Fibroblast of peridontal ligament (primary cell): ENCODE measurements around the gene ARID3C.

Experiments used
- DNase-seq: peaks from one replicate; pipeline ENCODE4 v3.0.0-alpha.2; 2010; ENCODE audit errors: extremely low read depth

Gene ARID3C, protein sequence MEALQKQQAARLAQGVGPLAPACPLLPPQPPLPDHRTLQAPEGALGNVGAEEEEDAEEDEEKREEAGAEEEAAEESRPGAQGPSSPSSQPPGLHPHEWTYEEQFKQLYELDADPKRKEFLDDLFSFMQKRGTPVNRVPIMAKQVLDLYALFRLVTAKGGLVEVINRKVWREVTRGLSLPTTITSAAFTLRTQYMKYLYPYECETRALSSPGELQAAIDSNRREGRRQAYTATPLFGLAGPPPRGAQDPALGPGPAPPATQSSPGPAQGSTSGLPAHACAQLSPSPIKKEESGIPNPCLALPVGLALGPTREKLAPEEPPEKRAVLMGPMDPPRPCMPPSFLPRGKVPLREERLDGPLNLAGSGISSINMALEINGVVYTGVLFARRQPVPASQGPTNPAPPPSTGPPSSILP

DNA sequence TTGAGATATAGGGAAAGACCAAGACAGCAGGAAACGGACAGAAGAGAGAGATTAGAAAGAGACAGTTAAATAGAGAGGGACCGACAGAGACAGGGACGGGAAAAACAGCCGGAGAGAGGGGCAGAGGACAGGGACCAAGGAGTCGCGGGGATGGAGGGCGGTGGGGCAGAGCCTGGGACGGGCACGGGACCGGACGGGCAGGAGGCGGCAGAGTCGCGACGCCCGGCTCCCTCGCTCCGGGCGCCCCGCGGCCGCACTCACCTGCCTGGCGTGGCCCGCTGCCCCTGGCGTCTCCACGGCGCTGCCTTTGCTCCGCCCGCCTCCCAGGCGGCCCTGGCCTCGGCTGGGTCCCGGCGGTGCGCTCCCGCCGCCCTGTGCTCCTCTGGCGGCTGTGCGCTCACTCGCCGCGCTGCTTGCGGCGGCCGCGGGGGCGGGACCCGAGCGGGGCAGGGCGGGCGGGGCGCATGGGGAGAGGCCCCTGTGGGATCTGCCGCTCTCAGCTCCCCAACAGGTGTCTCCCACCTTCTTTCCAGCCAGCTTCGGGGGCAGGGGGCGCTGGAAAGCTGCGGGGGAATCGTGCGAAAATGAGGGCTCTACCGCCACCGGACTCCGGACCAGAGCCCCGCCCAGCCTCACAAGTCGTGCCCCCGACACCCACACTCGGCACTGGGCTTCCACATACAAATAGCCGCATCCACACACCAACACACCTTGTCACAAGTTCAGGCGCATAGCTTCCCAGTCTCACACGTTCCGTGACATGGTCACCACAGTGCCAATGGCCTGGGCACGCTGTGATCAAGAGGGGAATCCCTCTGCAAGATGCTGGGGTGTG, at the start of gene ARID3C:
ARID3C (minus strand) TSS at position 411 of the 835 bp plus-strand sequence. CDS start 1,052 bp downstream, outside the sequence.
- no peak for DNase-seq

DNA sequence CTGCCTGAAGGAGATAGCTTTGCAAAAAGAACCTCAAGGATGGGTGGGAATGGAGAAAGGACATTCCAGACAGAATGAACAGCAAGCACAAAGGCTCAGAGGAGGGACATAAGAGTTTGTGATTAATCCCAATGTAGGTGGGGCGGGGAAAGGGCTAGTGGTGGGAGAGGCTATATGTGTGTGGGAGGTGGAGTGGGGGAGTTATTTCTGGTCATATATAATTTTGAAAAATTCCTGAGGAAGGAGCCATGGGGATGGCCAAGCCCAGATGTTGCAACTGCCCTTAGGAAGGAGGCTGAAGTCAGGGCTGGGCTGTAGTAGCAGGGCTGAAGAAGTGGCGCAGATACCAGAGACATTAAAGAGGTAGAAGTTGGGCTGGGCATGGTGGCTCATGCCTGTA, 47.0 kb upstream of the ARID3C start:
- DNase-seq, result no peak

DNA sequence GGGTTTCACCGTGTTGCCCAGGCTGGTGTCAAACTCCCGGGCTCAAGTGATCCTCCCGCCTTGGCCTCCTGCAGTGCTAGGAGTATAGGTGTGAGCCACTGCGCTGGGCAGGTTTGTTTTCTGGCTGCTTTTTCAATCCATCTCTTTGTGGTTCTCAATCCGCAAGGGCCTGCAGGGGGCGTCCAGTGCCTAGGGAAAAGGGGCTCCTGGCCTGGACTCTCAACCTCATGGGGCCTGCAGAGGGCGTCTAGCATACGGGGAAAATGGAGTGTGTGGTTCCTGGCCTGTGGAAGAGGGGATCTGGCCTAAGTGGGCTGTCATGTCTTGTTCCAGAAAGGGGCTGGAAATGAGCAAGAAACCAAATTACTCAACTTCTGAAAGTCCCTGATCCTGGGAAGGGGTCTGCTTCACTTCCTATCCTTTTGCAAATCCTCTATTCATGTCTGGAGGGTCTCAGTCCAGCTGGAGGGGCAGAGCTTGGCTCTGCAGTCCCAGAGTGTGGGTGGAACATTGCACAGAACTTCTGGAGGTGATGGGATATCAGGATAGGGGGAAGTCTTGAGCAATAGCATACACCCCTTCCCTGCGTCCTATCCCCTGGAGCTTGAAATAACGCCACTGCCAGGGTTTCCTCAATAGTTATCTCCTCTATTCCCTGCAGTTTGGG, 46.3 kb upstream of the ARID3C start:
- peak; percentile 72 for DNase-seq

DNA sequence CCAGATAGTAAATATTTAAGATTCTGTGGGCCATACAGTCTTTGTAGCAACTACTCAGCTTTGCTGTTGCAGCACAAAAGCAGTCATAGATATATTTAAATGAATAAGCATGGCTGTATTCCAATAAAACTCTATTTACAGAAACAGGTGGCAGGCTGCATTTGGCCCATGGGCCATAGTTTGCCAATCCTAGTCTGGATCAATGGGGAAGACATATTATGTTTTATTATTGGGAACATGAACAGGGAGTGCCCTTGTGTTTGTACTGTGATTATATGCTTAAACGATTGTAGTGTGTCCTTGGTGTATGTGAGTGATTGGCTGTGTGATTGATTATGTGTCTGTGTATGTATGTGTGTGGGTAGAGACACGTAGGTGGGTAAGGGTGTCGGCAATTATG, 45.6 kb upstream of the ARID3C start:
- DNase-seq, result no peak

DNA sequence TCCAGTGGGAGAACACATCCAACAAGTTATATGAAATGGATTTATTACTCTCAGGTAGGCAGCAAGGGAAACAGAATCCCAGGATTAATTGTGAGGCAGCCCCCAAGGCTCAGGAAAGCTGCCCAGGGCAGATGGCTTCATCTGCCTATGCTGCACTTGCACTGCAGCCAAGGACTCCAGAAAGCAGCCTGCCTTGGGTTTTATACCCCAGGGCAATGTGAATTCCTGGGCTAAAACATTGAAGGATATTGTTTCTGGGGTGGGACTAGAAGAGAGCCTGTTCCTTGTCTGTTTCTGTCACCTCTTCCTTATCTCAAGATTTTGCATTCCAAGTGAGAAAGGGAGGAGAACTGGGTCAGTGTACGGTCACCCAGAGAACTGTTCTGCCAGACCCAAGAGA, 42.4 kb upstream of the ARID3C start:
- DNase-seq, result no peak

DNA sequence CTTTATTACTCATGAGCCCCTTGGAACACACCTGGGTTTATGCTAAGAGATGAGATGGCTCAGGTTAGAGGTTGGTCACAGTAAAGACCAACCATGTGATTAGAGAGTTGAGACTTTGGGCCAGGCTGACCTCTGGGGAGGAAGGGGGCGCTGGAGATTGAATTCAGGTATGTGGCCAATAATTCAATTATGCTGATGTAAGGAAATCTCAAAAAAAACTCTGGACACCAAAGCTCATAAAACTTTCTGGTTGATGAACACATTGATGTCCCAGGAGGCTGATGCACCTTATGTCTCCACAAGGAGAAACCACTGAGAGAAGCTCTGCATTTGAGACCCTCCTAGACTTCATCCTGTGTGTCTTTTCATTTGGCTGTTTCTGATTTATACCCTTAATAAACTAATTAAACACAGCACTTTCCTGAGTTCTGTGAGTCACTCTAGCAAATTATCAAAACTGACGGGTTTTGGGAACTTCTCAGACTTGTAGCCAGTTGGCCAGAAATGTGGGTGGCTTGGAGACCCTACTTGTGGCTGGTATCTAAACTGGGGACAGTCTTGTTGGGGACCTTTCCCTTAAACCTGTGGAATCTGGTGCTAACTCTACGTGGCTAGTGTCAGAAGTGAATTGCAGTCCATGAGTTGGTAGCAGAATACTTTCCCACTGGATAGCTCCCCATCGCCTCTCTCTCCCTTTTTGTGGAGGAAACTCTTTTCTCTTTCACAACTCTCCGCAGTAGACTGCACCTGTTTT, 41.1 kb upstream of the ARID3C start:
- no peak for DNase-seq

DNA sequence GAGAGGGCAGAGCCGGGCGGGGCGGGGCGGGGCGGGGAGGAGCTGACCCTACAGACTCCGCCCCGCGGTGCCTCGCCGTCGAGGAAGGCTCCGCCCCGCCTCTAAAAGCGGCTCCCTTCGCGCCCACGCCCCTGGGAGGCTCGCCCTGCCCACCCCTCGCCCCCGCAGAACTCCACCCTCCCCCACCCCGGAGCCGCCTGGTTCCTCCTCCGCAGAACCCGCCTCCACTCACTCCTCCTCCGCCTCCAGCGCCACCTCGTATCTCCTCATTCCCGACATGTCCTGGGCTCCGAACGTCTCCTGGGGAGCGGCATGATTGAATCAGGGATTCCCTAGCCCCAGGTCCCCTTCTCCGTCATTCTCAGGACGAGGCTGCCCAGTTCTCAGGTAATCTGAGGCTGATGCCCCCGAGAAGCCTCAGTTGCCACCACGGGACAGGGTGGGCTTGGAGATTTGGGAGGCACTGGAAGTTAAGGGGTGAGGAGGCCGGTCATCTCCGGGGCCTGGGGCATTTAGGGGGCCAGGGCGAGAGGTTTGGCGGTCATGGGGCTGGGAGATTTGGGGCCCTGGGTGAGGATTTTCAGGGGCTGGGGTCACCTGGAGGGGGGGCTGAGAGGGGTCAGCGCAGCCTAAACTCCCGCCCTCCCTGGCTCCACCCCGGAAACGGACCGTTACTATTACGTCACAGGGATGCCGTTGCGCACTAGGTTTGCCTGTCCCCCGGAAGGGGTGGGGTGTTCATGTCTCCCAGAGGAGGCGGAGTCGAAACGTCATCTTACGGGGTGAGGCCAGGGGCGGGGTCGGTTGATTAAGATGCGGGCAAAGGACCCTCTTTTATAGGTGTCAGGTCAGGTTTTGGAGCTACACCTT, 36.8 kb upstream of the ARID3C start:
- peak; percentile 95 for DNase-seq

DNA sequence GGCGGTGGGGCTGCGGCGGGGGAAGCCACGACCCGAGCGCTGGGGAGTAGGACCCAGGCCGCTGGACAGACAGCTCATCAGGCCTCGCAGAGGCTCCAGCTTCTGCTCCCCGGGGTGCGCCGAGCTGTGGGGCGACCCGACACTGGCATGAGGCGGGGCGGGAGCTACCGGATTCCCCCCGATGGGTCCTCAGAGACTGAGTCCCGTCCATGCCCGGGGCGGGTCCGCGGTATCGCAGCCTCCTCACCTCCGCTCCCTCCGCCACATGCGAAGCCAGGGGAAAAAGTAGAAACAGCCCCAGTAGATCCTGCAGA, 36.2 kb upstream of the ARID3C start:
- no peak for DNase-seq

DNA sequence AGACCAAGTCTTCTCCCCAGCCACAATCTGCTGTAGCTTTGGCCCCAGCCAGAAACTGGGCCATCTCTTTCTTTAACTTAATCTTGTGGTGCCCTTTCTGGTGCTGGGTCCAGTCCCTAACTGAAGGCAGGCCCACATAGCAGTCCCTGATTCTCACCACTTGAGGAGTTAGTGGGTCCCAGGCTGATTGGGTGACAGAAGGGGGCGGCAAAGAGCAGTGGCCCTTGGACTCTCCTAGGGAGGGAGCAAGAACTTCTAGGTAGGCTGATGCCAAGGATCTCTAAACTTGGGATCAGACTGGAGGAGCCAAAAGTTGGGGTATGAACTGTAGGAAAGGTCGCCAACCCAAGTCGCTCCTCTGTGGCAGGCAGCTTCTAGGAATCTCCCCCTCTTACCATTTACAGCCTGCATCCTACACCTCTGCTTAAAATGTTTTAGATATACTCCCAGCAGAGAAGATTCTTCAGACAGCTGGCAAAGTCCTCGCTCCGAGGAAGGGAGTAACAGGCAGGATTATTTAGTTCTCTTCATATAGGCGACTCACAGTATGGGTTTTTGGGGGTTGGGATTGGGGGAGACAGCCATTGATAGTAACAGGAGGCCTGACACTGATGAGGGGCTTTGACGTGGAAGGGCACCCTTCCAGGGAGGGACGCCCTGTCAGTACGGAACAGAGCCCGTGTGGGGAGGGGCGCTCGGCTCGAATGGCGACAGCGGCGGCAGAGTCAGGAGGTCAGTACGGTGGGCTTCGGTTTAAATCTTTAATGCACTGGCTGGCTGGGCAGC, 35.6 kb upstream of the ARID3C start:
- DNase-seq, result peak; percentile 76

DNA sequence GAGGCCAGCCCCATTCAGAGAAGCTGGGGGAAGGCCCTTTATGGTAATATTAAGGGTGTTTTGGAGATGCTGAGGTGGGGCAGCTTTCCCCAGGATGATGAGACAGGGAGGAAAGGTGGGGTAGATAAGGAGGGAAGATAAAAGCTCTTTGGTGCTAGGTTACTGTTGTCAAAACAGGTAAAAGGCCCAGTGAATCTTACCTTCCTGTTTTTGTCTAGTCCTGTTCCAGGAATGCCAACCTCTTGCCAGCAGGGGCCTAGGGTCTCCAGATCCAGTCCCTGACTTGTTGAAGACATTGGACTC, 34.4 kb upstream of the ARID3C start:
- no peak for DNase-seq

DNA sequence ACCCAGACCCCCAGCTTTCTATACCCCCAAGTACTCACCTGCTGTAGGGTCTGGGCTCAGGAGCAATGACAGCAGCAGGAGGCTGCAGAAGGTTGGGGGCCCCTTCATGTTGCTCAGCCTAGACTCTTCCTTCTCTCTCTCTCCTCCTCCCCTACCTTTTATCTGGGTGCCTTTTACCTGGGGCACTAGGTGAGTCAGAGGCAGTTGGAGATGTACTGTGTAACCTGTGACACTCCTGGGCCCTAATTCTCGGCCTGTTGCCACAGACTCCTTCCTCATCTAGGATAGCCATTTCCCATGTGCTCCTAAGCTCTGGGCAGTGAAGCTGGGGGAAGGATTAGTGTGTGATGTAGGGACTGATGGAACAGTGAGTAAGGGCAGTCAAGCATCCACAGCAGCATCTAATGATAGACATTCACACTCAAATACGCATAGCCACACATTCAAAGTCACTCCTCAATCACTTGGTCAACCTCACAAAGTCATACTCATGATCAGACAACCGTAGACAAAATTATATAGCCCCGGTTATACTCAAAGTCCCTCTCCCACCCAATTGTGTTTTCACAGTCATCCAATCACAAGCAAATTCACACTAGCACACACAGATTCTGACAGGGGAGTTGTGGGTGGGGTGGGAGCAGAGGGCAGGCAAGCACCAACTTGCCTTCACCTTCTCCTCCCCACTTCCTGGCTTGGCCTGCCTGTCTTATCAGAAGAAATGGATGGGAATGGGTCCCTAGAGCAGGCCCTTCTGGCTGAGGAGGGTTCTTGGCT, 33.8 kb upstream of the ARID3C start, which contains the start of gene CCL27:
CCL27 (minus strand) TSS at position 132 of the 777 bp plus-strand sequence; CDS start at position 108, 24 bp downstream.
- no peak for DNase-seq

DNA sequence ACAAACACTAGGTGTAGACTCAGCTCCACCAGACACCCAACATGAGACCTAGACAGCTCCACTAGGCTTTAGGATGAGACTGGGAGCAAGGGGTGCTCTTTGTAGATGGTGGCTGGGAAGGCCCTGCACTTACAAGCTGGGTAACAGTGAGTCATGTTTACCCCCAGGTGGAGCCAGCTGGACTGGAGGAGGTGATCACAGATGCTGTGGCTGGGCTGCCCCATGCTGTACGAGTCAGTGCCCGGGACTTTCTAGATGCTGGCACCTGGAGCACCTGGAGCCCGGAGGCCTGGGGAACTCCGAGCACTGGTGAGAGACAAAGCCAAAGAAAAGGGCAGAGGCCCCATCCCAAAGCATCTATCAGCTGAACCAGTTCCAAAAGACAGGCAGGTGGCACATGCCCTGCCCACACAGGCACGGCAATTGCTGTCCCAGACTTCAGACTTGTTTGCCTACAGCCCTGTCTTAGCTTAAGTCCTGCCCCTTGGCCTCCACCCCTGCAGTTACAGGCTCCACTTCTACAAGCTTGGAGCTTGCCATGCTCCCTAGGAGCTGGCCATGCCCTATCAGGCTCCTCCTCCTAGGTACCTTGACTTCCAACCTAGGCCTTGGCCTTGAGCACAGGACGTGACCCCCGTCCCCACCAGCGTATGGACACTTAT, 30.9 kb upstream of the ARID3C start:
- no peak for DNase-seq

DNA sequence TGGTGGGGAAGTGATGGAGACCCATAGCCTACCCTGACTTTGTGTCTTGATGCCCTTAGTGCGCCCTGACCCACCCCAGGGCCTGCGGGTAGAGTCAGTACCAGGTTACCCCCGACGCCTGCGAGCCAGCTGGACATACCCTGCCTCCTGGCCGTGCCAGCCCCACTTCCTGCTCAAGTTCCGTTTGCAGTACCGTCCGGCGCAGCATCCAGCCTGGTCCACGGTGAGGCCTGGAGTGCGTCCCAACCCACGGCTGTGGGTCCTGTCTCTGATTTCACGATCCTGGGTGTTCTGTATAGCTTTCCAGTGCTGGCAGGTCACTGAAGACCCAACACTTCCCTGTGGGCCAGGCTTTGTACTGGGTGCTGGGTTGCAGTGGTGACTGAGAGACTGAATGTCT, 29.6 kb upstream of the ARID3C start:
- no peak for DNase-seq

DNA sequence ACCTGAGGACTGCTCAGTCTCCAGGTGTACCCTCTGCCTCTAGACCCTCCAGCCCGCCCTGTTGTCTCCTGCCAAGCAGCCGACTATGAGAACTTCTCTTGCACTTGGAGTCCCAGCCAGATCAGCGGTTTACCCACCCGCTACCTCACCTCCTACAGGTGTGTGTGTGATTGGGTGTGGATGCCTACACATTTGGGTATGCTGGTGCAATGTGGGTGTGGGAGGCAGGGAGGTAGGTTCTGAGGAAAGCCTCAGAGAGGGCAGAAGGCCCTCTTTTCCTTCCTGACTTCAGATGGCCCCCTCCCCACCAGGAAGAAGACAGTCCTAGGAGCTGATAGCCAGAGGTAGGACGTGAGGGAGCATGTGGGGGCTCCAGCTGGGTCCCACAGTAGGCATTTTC, 28.1 kb upstream of the ARID3C start:
- DNase-seq, result no peak

DNA sequence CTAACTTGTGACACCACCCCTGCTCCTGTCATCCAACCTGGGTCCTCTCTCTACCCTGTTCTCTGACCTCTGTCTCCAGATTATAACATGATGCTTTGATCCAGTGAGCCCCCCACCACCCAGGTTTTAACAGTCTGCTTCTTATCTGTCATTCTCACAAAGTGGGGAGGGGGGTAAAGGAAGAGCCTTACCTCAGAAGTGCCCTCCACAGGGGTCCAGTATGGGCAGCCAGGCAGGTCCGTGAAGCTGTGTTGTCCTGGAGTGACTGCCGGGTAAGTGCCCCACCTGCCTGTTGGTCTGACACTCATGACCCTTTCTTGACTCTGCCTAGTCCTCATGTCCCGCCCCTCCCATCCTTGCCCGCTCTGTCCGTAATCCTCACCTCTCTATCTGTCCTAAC, 26.5 kb upstream of the ARID3C start:
- DNase-seq, result no peak

DNA sequence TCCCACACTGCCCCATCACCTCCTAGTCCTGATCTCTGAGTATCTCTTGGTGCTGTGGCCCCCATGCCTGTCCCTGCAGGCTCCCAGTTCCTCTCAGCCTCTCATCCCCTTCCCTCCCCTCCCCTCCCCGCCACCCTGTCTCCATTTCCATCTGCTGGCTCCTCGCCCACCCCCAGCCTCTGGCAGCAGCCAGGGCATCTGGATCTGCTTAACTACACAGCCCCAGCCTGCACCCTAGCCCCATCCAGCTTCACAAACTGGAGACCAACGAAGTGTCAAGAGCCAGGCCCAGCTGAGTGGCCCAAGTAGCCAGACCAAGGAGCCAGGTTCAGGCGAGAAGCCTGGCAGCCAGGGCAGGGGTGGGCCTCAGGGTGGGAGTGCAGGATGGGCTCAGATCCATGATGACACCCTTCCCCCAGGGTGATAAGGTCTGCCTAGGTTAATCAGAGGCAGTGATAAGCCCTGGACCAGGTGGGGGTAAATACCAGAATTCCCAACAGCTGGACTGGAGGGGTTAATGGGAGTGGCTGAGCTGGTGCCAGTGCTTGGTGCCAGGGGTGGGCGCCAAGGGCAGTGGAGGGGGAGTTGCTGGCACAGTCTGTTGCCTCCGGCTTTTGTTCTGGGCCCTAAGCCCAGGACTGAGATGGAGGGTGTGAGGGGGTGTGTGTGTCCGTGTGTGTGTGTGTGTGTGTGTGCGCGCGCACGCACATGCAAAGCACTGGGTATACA, 25.6 kb upstream of the ARID3C start:
- peak; percentile 95 for DNase-seq

DNA sequence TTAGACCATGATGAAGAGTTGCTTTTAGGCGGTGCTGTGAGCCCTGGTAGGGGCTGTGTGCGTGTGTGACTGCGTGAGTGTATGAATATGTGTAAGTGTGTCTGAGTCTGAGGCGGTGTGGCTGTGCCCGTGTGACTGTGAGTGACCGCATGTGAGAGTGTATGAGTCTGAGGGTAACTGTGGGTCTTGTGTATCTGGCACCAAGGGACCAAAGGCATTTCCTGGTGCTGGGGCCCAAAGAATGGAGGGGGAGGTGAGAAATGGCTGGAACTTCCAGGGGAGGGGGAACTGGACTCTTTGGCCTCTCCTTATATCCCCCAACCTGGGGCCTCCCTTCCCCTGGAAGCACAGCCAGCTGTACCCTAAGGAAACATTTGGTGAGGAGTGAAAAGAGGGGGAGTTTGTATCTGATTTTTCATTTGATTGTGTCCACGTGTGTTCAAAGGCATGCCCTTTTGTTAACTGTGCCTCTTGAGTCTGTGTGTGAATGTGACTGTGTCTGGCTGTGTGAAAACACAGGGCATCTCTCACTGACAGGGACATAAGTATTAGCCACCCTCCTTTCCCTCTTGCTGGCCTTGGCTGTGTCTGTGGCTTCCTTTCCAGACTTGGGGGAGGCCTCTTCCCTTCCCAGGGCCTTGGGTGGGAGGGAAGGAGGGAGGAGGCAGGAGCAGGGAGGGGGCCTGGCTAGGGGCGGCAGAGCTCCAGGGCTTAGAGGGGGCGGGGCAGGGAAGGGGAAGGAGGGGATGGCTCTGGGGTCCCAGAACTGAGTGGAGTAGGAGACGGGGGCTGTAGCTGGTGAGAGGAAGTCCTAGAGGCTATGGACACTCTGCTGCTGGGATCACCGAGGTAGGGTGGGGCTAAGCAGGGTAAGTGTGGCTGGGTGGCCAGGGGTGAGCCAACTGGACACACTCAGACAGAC, 24.5 kb upstream of the ARID3C start:
- peak; percentile 32 for DNase-seq
